ENCODE results near the gene MMP21. TPM values are rescaled to one million over a fixed set of nuclear protein-coding genes. Genes with fewer than 3 reads are reported as not detected.

MMP21 gene
- total and polyA plus RNA-seq, 2 experiments from 2014 or later: not detected

DNA sequence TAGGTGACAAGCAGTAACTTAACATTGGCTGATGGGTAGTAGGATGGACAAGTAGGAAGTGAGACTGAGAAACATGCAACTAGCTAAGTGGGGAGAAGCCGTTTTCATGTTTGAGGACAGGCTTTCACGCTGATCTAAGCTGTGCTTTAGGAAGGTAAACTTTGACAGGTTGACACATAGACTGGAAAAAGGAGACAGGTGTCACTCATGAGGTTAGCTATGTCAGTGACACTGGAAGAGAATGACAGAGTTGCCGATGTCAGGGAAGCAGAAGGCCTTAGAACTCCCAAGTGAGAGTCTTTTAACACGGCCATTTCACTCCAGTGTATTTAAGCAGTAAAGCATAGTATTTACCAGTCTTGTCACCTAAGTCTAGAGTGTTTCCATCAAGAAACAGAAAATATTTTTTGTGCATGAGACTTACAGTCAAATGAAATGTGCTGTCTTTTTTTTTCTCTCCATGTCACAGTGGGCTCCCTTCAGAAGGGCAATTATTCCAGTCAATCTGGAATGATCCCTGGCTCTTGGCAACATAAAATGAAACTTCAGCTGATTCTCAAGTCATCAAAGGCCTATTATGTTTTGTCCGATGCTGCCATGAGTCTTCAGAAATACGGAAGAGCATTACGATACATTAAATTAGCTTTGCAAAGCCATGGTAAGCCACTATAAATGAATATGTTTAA, 35.5 kb downstream of the MMP21 start:
- Histone ChIP-seq H3K9ac (no peak overlapping the region), H3K27ac (no peak overlapping the region), H3K4me3 (no peak overlapping the region), H3K4me2 (ENCODE audit: unreplicated experiment) (no peak overlapping the region), H3K27me3 (replicated peaks; ENCODE audit: insufficient read depth) (no peaks in the 10 kb centered on the region), H3K36me3 (ENCODE audit: low read depth) (peaks cover 78% of the 10 kb centered on the region), H3K9me2 (ENCODE audit: insufficient read depth) (no peaks in the 10 kb centered on the region), H3F3A (ENCODE audit: insufficient read depth) (no peaks in the 10 kb centered on the region), H3K4me1 (ENCODE audit: insufficient read depth) (no peaks in the 10 kb centered on the region), H3K9me3 (ENCODE audit: low read depth) (no peaks in the 10 kb centered on the region), H2AFZ (no peak overlapping the region), H4K20me1 (ENCODE audit: insufficient read depth) (no peaks in the 10 kb centered on the region), H3K79me2 (ENCODE audit: insufficient read depth) (no peaks in the 10 kb centered on the region)
- 91 to 93% methylated on average over 7 of the region's 7 CpGs for WGBS, 2 experiments (ENCODE audit: low coverage in 1 of 2, low lambda C conversion rate in 2 of 2, missing lambda C conversion rate in 2 of 2)
- TF ChIP-seq EZH2phosphoT487 (IDR thresholded peaks at IDR 0.05; ENCODE audit: insufficient read depth, low read depth): no peak
- TF ChIP-seq EZH2 (IDR thresholded peaks at IDR 0.05; ENCODE audit: insufficient read depth, poor library complexity, severe bottlenecking): no peak
- DNase-seq: no peak
- in situ Hi-C loops (cut with MboI): no loop called here

GRCh38 chr10:125738206-125738605, 37.4 kb downstream of the MMP21 start:
- Histone ChIP-seq H3K27ac (no peak overlapping the region), H3K4me2 (ENCODE audit: unreplicated experiment) (no peak overlapping the region), H3K4me3 (no peak overlapping the region), H4K20me1 (ENCODE audit: insufficient read depth) (no peaks in the 10 kb centered on the region), H3F3A (ENCODE audit: insufficient read depth) (no peaks in the 10 kb centered on the region), H3K4me1 (ENCODE audit: insufficient read depth) (no peaks in the 10 kb centered on the region), H3K36me3 (ENCODE audit: low read depth) (peaks cover 80% of the 10 kb centered on the region), H3K79me2 (ENCODE audit: insufficient read depth) (no peaks in the 10 kb centered on the region), H3K9me3 (ENCODE audit: low read depth) (no peaks in the 10 kb centered on the region), H2AFZ (no peak overlapping the region), H3K9me2 (ENCODE audit: insufficient read depth) (no peaks in the 10 kb centered on the region), H3K9ac (no peak overlapping the region), H3K27me3 (replicated peaks; ENCODE audit: insufficient read depth) (no peaks in the 10 kb centered on the region)
- in situ Hi-C loops (cut with MboI): no loop called here
- no peak for DNase-seq
- TF ChIP-seq EZH2phosphoT487 (IDR thresholded peaks at IDR 0.05; ENCODE audit: insufficient read depth, low read depth) (no peak), EZH2 (IDR thresholded peaks at IDR 0.05; ENCODE audit: insufficient read depth, poor library complexity, severe bottlenecking) (no peak)
- 95 to 97% methylated on average over 5 of the region's 5 CpGs for WGBS, 2 experiments (ENCODE audit: low coverage in 1 of 2, low lambda C conversion rate in 2 of 2, missing lambda C conversion rate in 2 of 2)

GRCh38 chr10:125734823-125735222, 40.8 kb downstream of the MMP21 start:
- Histone ChIP-seq H3K9me2 (ENCODE audit: insufficient read depth) (no peaks in the 10 kb centered on the region), H3K9me3 (ENCODE audit: low read depth) (no peaks in the 10 kb centered on the region), H3K4me3 (no peak overlapping the region), H3K4me2 (ENCODE audit: unreplicated experiment) (no peak overlapping the region), H3K79me2 (ENCODE audit: insufficient read depth) (no peaks in the 10 kb centered on the region), H3F3A (ENCODE audit: insufficient read depth) (no peaks in the 10 kb centered on the region), H3K36me3 (ENCODE audit: low read depth) (peaks cover 85% of the 10 kb centered on the region), H3K27me3 (replicated peaks; ENCODE audit: insufficient read depth) (no peaks in the 10 kb centered on the region), H3K9ac (no peak overlapping the region), H3K4me1 (ENCODE audit: insufficient read depth) (no peaks in the 10 kb centered on the region), H2AFZ (no peak overlapping the region), H4K20me1 (ENCODE audit: insufficient read depth) (no peaks in the 10 kb centered on the region), H3K27ac (no peak overlapping the region)
- no peak for TF ChIP-seq EZH2phosphoT487 (IDR thresholded peaks at IDR 0.05; ENCODE audit: insufficient read depth, low read depth)
- TF ChIP-seq EZH2 (IDR thresholded peaks at IDR 0.05; ENCODE audit: insufficient read depth, poor library complexity, severe bottlenecking): no peak
- WGBS, 2 experiments (ENCODE audit: low coverage in 1 of 2, low lambda C conversion rate in 2 of 2, missing lambda C conversion rate in 2 of 2): 95 to 96% methylated on average over 1 of the region's 1 CpG
- in situ Hi-C loops (cut with MboI): no loop called here
- peak; percentile 10 for DNase-seq

DNA sequence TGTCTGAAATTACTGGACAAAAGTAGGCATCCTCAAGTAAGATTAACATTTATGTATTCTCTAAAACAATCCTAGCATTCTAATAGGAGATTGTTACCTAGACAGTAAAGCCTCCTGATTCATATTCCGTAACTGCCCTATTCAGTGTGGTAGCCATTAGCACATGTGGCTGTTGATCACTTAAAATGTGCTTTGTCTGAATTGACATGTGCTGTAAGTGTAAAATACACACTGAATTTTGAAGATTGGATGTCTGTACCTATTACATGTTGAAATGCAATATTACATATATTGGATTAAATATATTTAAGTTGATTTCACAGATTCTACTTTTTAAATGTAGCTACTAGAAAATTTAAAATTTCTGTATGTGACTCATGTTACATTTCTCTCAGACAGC, 41.5 kb downstream of the MMP21 start:
- H3K9me2 ChIP-seq (ENCODE audit: insufficient read depth): no peaks in the 10 kb centered on the region
- H3K27ac ChIP-seq: no peak overlapping the region
- DNase-seq: no peak
- TF ChIP-seq EZH2 (IDR thresholded peaks at IDR 0.05; ENCODE audit: insufficient read depth, poor library complexity, severe bottlenecking) (no peak), EZH2phosphoT487 (IDR thresholded peaks at IDR 0.05; ENCODE audit: insufficient read depth, low read depth) (no peak)
- in situ Hi-C loops (cut with MboI): no loop called here
- H3K4me3 ChIP-seq: no peak overlapping the region
- no peaks in the 10 kb centered on the region for H4K20me1 ChIP-seq (ENCODE audit: insufficient read depth)
- H3K4me2 ChIP-seq (ENCODE audit: unreplicated experiment): no peak overlapping the region
- 97 to 100% methylated on average over 1 of the region's 1 CpG for WGBS, 2 experiments (ENCODE audit: low coverage in 1 of 2, low lambda C conversion rate in 2 of 2, missing lambda C conversion rate in 2 of 2)
- no peaks in the 10 kb centered on the region for H3K9me3 ChIP-seq (ENCODE audit: low read depth)
- H3K79me2 ChIP-seq (ENCODE audit: insufficient read depth): no peaks in the 10 kb centered on the region
- H3F3A ChIP-seq (ENCODE audit: insufficient read depth): no peaks in the 10 kb centered on the region
- no peak overlapping the region for H2AFZ ChIP-seq
- H3K27me3 ChIP-seq (replicated peaks; ENCODE audit: insufficient read depth): no peaks in the 10 kb centered on the region
- H3K36me3 ChIP-seq (ENCODE audit: low read depth): peaks cover 85% of the 10 kb centered on the region
- H3K4me1 ChIP-seq (ENCODE audit: insufficient read depth): no peaks in the 10 kb centered on the region
- no peak overlapping the region for H3K9ac ChIP-seq
